ENCODE measurements around the gene RNF43. TPM values are rescaled to one million over a fixed set of nuclear protein-coding genes. Genes with fewer than 3 reads are reported as not detected.

The RNF43 gene
- total and polyA plus RNA-seq, 4 donors: 4.1 to 8.4 (median 5.1) TPM

GRCh38 chr17:58376472-58377000, 40.8 kb downstream of the RNF43 start:
- Histone ChIP-seq H3K9me3 (ENCODE audit: control insufficient read depth in 4 of 4, low read length in 3 of 4) (no peaks in the 10 kb centered on the region), H3K9ac (ENCODE audit: low read depth in 1 of 2, low read length in 2 of 2) (no peak overlapping the region), H3K27ac (ENCODE audit: low read depth in 1 of 2, low read length in 2 of 2) (no peak overlapping the region), H3K27me3 (ENCODE audit: control insufficient read depth in 4 of 4, insufficient read depth in 4 of 4, low read length in 3 of 4) (no peaks in the 10 kb centered on the region), H3K36me3 (ENCODE audit: control insufficient read depth in 4 of 4, insufficient read depth in 3 of 4, low read depth in 1 of 4, low read length in 3 of 4) (no peaks in the 10 kb centered on the region), H3K4me1 (ENCODE audit: control insufficient read depth in 4 of 4, insufficient read depth in 4 of 4, low read length in 3 of 4) (peaks cover 6 to 35% (median 21%) of the 10 kb centered on the region in 4 donors), H3K4me3 (ENCODE audit: low read depth in 1 of 3, low read length in 3 of 3) (no peak overlapping the region)
- TF ChIP-seq ZBTB33 (IDR thresholded peaks at IDR 0.05): no peak
- TF ChIP-seq MAX (IDR thresholded peaks at IDR 0.05): no peak
- TF ChIP-seq TAF1 (conservative IDR thresholded peaks at IDR 0.05): no peak
- TF ChIP-seq HNF4G (IDR thresholded peaks at IDR 0.05): no peak
- no peak for TF ChIP-seq FOXA1 (IDR thresholded peaks at IDR 0.05)
- no peak for TF ChIP-seq YY1 (IDR thresholded peaks at IDR 0.05)
- TF ChIP-seq EGR1 (IDR thresholded peaks at IDR 0.05; ENCODE audit: low read depth in 2 of 2): no peak
- no peak for TF ChIP-seq GABPA (IDR thresholded peaks at IDR 0.05 in 1 of 2, conservative IDR thresholded peaks at IDR 0.05 in 1 of 2)
- no peak for TF ChIP-seq RAD21 (IDR thresholded peaks at IDR 0.05)
- TF ChIP-seq FOXA2 (IDR thresholded peaks at IDR 0.05): no peak
- no peak for TF ChIP-seq NR2F2 (IDR thresholded peaks at IDR 0.05)
- TF ChIP-seq RXRA (IDR thresholded peaks at IDR 0.05): no peak
- no peak for TF ChIP-seq JUND (IDR thresholded peaks at IDR 0.05)
- no peak for DNase-seq (ENCODE audit: low spot score)
- WGBS: 82% methylated on average over 4 of the region's 4 CpGs

- Histone ChIP-seq H3K27ac (ENCODE audit: low read depth in 1 of 2, low read length in 2 of 2) (no peak overlapping the region), H3K36me3 (ENCODE audit: control insufficient read depth in 4 of 4, insufficient read depth in 3 of 4, low read depth in 1 of 4, low read length in 3 of 4) (no peaks in the 10 kb centered on the region), H3K4me3 (ENCODE audit: low read depth in 1 of 3, low read length in 3 of 3) (no peak overlapping the region), H3K4me1 (ENCODE audit: control insufficient read depth in 4 of 4, insufficient read depth in 4 of 4, low read length in 3 of 4) (peaks cover 5 to 33% (median 15%) of the 10 kb centered on the region in 4 donors), H3K27me3 (ENCODE audit: control insufficient read depth in 4 of 4, insufficient read depth in 4 of 4, low read length in 3 of 4) (no peaks in the 10 kb centered on the region), H3K9me3 (ENCODE audit: control insufficient read depth in 4 of 4, low read length in 3 of 4) (no peaks in the 10 kb centered on the region), H3K9ac (ENCODE audit: low read depth in 1 of 2, low read length in 2 of 2) (no peak overlapping the region)
- DNase-seq (ENCODE audit: low spot score): no peak
- TF ChIP-seq MAX (IDR thresholded peaks at IDR 0.05): no peak
- TF ChIP-seq CTCF (IDR thresholded peaks at IDR 0.05; ENCODE audit: low read depth, low read length, missing input control): no peak
- TF ChIP-seq SP1 (IDR thresholded peaks at IDR 0.05): no peak
- TF ChIP-seq REST (IDR thresholded peaks at IDR 0.05): no peak
- no peak for TF ChIP-seq TAF1 (conservative IDR thresholded peaks at IDR 0.05)
- no peak for TF ChIP-seq RAD21 (IDR thresholded peaks at IDR 0.05)
- no peak for TF ChIP-seq HNF4G (IDR thresholded peaks at IDR 0.05)
- no peak for TF ChIP-seq GABPA (IDR thresholded peaks at IDR 0.05 in 1 of 2, conservative IDR thresholded peaks at IDR 0.05 in 1 of 2)
- TF ChIP-seq NR2F2 (IDR thresholded peaks at IDR 0.05): no peak
- TF ChIP-seq EGR1 (IDR thresholded peaks at IDR 0.05; ENCODE audit: low read depth in 2 of 2): no peak
- TF ChIP-seq JUND (IDR thresholded peaks at IDR 0.05): no peak
- TF ChIP-seq HNF4A (conservative IDR thresholded peaks at IDR 0.05): no peak
- TF ChIP-seq ZBTB33 (IDR thresholded peaks at IDR 0.05): no peak
- TF ChIP-seq FOXA1 (IDR thresholded peaks at IDR 0.05): no peak
- no peak for TF ChIP-seq ATF3 (IDR thresholded peaks at IDR 0.05)
- TF ChIP-seq FOXA2 (IDR thresholded peaks at IDR 0.05): no peak
- TF ChIP-seq RXRA (IDR thresholded peaks at IDR 0.05): no peak
- no peak for TF ChIP-seq YY1 (IDR thresholded peaks at IDR 0.05)
- WGBS: 89% methylated on average over 2 of the region's 2 CpGs
Observed at GRCh38 chr17:58375811-58376210, 41.5 kb downstream of the RNF43 start.
